ENCODE results near the gene MIER1. TPM values are rescaled to one million over a fixed set of nuclear protein-coding genes. Genes with fewer than 3 reads are reported as not detected.

Gene MIER1
- total RNA-seq, 2 experiments from 2014 or later = 52.8 to 52.9 TPM

GRCh38 chr1:66929999-66930822 lies 5.4 kb downstream of the MIER1 start:
- Mint-ChIP-seq H3K36me3 (peaks cover 27% of the 10 kb centered on the region), H3K4me3 (peak overlapping the region; percentile 87), H3K27me3 (peaks cover 1% of the 10 kb centered on the region), H3K9me3 (no peaks in the 10 kb centered on the region), H3K4me1 (peaks cover 48% of the 10 kb centered on the region), H3K27ac (peak overlapping the region; percentile 87)
- peak; percentile 97 for DNase-seq

- peak overlapping the region; percentile 87 for H3K4me3 Mint-ChIP-seq
- no peaks in the 10 kb centered on the region for H3K27me3 Mint-ChIP-seq
- no peak for DNase-seq
- H3K36me3 Mint-ChIP-seq = peaks cover 31% of the 10 kb centered on the region
- peak overlapping the region; percentile 87 for H3K27ac Mint-ChIP-seq
- peaks cover 52% of the 10 kb centered on the region for H3K4me1 Mint-ChIP-seq
- H3K9me3 Mint-ChIP-seq = no peaks in the 10 kb centered on the region
These were observed 6.0 kb downstream of the MIER1 start for GRCh38 chr1:66930823-66931174.

- Mint-ChIP-seq H3K4me1 (peaks cover 49% of the 10 kb centered on the region), H3K27me3 (no peaks in the 10 kb centered on the region), H3K4me3 (peak overlapping the region; percentile 87), H3K9me3 (peaks cover 2% of the 10 kb centered on the region), H3K27ac (peak overlapping the region; percentile 87), H3K36me3 (peaks cover 31% of the 10 kb centered on the region)
- no peak for DNase-seq
These were observed 6.8 kb downstream of the MIER1 start for GRCh38 chr1:66931590-66931989.

GRCh38 chr1:66932291-66932690 lies 7.5 kb downstream of the MIER1 start:
- Mint-ChIP-seq H3K9me3 (peaks cover 2% of the 10 kb centered on the region), H3K4me1 (peaks cover 53% of the 10 kb centered on the region), H3K4me3 (peak overlapping the region; percentile 66), H3K36me3 (peaks cover 38% of the 10 kb centered on the region), H3K27me3 (no peaks in the 10 kb centered on the region), H3K27ac (peak overlapping the region; percentile 59)
- DNase-seq = no peak

GRCh38 chr1:66933887-66934700 lies 9.3 kb downstream of the MIER1 start:
- Mint-ChIP-seq H3K4me3 (peak overlapping the region; percentile 77), H3K36me3 (peaks cover 36% of the 10 kb centered on the region), H3K9me3 (peaks cover 2% of the 10 kb centered on the region), H3K27ac (peak overlapping the region; percentile 73), H3K27me3 (no peaks in the 10 kb centered on the region), H3K4me1 (peaks cover 55% of the 10 kb centered on the region)
- DNase-seq = no peak

- no peak overlapping the region for H3K27ac Mint-ChIP-seq
- H3K27me3 Mint-ChIP-seq = no peaks in the 10 kb centered on the region
- no peak overlapping the region for H3K4me3 Mint-ChIP-seq
- peaks cover 2% of the 10 kb centered on the region for H3K9me3 Mint-ChIP-seq
- H3K4me1 Mint-ChIP-seq = peaks cover 72% of the 10 kb centered on the region
- no peak for DNase-seq
- peaks cover 42% of the 10 kb centered on the region for H3K36me3 Mint-ChIP-seq
These were observed 12.9 kb downstream of the MIER1 start for GRCh38 chr1:66937529-66938234.

- Mint-ChIP-seq H3K27me3 (no peaks in the 10 kb centered on the region), H3K27ac (no peak overlapping the region), H3K9me3 (peaks cover 2% of the 10 kb centered on the region), H3K36me3 (peaks cover 45% of the 10 kb centered on the region), H3K4me3 (no peak overlapping the region), H3K4me1 (peaks cover 66% of the 10 kb centered on the region)
- no peak for DNase-seq
These were observed 13.8 kb downstream of the MIER1 start for GRCh38 chr1:66938613-66939012.

- H3K36me3 Mint-ChIP-seq = peaks cover 40% of the 10 kb centered on the region
- DNase-seq = no peak
- no peak overlapping the region for H3K4me3 Mint-ChIP-seq
- H3K4me1 Mint-ChIP-seq = peaks cover 57% of the 10 kb centered on the region
- no peaks in the 10 kb centered on the region for H3K27me3 Mint-ChIP-seq
- peaks cover 2% of the 10 kb centered on the region for H3K9me3 Mint-ChIP-seq
- peak overlapping the region; percentile 16 for H3K27ac Mint-ChIP-seq
These were observed 16.2 kb downstream of the MIER1 start for GRCh38 chr1:66940981-66941380.

GRCh38 chr1:66943361-66943969 lies 18.7 kb downstream of the MIER1 start:
- Mint-ChIP-seq H3K4me1 (peaks cover 56% of the 10 kb centered on the region), H3K27ac (peak overlapping the region; percentile 15), H3K4me3 (no peak overlapping the region), H3K27me3 (no peaks in the 10 kb centered on the region), H3K9me3 (no peaks in the 10 kb centered on the region), H3K36me3 (peaks cover 46% of the 10 kb centered on the region)
- no peak for DNase-seq

GRCh38 chr1:66944330-66945274 lies 19.8 kb downstream of the MIER1 start:
- peaks cover 50% of the 10 kb centered on the region for H3K4me1 Mint-ChIP-seq
- H3K27ac Mint-ChIP-seq = no peak overlapping the region
- no peak for DNase-seq
- H3K27me3 Mint-ChIP-seq = no peaks in the 10 kb centered on the region
- no peaks in the 10 kb centered on the region for H3K9me3 Mint-ChIP-seq
- H3K4me3 Mint-ChIP-seq = no peak overlapping the region
- peaks cover 47% of the 10 kb centered on the region for H3K36me3 Mint-ChIP-seq

- Mint-ChIP-seq H3K9me3 (no peaks in the 10 kb centered on the region), H3K27ac (no peak overlapping the region), H3K27me3 (no peaks in the 10 kb centered on the region), H3K4me3 (no peak overlapping the region), H3K4me1 (peaks cover 44% of the 10 kb centered on the region), H3K36me3 (peaks cover 41% of the 10 kb centered on the region)
- DNase-seq = no peak
These were observed 20.5 kb downstream of the MIER1 start for GRCh38 chr1:66945316-66945715.

GRCh38 chr1:66947267-66947666 lies 22.5 kb downstream of the MIER1 start:
- H3K4me1 Mint-ChIP-seq = peaks cover 30% of the 10 kb centered on the region
- no peak overlapping the region for H3K4me3 Mint-ChIP-seq
- H3K27ac Mint-ChIP-seq = peak overlapping the region; percentile 8
- H3K27me3 Mint-ChIP-seq = no peaks in the 10 kb centered on the region
- no peaks in the 10 kb centered on the region for H3K9me3 Mint-ChIP-seq
- DNase-seq = no peak
- H3K36me3 Mint-ChIP-seq = peaks cover 33% of the 10 kb centered on the region

GRCh38 chr1:66951513-66951912 lies 26.7 kb downstream of the MIER1 start:
- no peak for DNase-seq
- H3K9me3 Mint-ChIP-seq = no peaks in the 10 kb centered on the region
- H3K4me1 Mint-ChIP-seq = peaks cover 32% of the 10 kb centered on the region
- no peaks in the 10 kb centered on the region for H3K27me3 Mint-ChIP-seq
- peaks cover 51% of the 10 kb centered on the region for H3K36me3 Mint-ChIP-seq
- no peak overlapping the region for H3K27ac Mint-ChIP-seq
- no peak overlapping the region for H3K4me3 Mint-ChIP-seq

- Mint-ChIP-seq H3K9me3 (no peaks in the 10 kb centered on the region), H3K4me1 (peaks cover 26% of the 10 kb centered on the region), H3K4me3 (no peak overlapping the region), H3K27ac (peak overlapping the region; percentile 54), H3K27me3 (no peaks in the 10 kb centered on the region), H3K36me3 (peaks cover 39% of the 10 kb centered on the region)
- no peak for DNase-seq
These were observed 29.4 kb downstream of the MIER1 start for GRCh38 chr1:66954208-66954607.
